ENCODE measurements around the gene COL4A3.

COL4A3 gene

DNA sequence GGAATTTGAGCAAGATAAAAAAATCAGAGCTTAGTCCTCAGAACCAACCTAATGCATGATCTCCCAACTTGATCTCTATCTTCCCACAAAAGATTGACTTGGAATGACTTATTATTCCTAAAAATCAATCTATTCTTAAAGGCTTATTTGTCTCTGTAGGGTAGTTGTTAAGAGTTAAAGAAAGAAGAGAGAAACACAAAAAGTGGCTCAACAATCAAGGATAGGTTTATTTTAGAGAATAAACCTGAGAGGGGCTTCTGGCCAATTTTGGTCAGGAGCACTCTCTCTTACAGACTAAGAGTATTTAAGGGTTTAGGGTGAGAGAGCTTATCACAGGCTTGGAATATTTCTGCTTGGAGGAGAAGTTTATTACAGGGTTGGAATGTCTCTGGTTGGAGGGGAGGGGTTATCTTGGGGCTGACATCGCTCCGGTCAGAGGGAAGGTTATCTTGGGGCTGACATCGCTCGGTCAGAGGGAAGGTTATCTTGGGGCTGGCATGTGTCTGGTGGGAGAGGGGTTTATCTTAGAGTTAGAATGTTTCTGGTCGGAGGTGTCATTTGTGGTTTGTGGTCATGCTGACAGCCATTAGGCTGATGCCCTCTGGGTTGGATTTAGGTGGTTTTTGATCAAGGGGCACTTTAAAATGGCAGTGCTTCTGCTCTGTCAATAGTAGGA is 158.2 kb downstream of the COL4A3 start:
- no peak for ATAC-seq
- TF ChIP-seq BACH2 (CRISPR knock-in tag; IDR thresholded peaks at IDR 0.05; ENCODE audit: borderline replicate concordance), result no peak
- TF ChIP-seq GLIS3 (CRISPR knock-in tag; IDR thresholded peaks at IDR 0.05), result no peak
- TF ChIP-seq, protein P1, sequence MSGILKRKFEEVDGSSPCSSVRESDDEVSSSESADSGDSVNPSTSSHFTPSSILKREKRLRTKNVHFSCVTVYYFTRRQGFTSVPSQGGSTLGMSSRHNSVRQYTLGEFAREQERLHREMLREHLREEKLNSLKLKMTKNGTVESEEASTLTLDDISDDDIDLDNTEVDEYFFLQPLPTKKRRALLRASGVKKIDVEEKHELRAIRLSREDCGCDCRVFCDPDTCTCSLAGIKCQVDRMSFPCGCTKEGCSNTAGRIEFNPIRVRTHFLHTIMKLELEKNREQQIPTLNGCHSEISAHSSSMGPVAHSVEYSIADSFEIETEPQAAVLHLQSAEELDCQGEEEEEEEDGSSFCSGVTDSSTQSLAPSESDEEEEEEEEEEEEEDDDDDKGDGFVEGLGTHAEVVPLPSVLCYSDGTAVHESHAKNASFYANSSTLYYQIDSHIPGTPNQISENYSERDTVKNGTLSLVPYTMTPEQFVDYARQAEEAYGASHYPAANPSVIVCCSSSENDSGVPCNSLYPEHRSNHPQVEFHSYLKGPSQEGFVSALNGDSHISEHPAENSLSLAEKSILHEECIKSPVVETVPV (CRISPR knock-in tag; IDR thresholded peaks at IDR 0.05), result no peak
- no peak for TF ChIP-seq SNAI2 (CRISPR knock-in tag; IDR thresholded peaks at IDR 0.05)
- TF ChIP-seq, protein P2, sequence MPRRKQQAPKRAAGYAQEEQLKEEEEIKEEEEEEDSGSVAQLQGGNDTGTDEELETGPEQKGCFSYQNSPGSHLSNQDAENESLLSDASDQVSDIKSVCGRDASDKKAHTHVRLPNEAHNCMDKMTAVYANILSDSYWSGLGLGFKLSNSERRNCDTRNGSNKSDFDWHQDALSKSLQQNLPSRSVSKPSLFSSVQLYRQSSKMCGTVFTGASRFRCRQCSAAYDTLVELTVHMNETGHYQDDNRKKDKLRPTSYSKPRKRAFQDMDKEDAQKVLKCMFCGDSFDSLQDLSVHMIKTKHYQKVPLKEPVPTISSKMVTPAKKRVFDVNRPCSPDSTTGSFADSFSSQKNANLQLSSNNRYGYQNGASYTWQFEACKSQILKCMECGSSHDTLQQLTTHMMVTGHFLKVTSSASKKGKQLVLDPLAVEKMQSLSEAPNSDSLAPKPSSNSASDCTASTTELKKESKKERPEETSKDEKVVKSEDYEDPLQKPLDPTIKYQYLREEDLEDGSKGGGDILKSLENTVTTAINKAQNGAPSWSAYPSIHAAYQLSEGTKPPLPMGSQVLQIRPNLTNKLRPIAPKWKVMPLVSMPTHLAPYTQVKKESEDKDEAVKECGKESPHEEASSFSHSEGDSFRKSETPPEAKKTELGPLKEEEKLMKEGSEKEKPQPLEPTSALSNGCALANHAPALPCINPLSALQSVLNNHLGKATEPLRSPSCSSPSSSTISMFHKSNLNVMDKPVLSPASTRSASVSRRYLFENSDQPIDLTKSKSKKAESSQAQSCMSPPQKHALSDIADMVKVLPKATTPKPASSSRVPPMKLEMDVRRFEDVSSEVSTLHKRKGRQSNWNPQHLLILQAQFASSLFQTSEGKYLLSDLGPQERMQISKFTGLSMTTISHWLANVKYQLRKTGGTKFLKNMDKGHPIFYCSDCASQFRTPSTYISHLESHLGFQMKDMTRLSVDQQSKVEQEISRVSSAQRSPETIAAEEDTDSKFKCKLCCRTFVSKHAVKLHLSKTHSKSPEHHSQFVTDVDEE (CRISPR knock-in tag; IDR thresholded peaks at IDR 0.05), result no peak
- no peak for TF ChIP-seq TCF4 (CRISPR knock-in tag; IDR thresholded peaks at IDR 0.05; ENCODE audit: borderline replicate concordance)
- TF ChIP-seq ISL1 (CRISPR knock-in tag; IDR thresholded peaks at IDR 0.05), result no peak
- TF ChIP-seq TOX (CRISPR knock-in tag; IDR thresholded peaks at IDR 0.05; ENCODE audit: borderline replicate concordance), result no peak
- TF ChIP-seq ARNTL (CRISPR knock-in tag; IDR thresholded peaks at IDR 0.05; ENCODE audit: borderline replicate concordance, low read depth), result no peak
- no peak for TF ChIP-seq OSR1 (CRISPR knock-in tag; IDR thresholded peaks at IDR 0.05)
- no peak for TF ChIP-seq ZNF70 (CRISPR knock-in tag; IDR thresholded peaks at IDR 0.05)
- TF ChIP-seq ESRRG (CRISPR knock-in tag; IDR thresholded peaks at IDR 0.05), result no peak

DNA sequence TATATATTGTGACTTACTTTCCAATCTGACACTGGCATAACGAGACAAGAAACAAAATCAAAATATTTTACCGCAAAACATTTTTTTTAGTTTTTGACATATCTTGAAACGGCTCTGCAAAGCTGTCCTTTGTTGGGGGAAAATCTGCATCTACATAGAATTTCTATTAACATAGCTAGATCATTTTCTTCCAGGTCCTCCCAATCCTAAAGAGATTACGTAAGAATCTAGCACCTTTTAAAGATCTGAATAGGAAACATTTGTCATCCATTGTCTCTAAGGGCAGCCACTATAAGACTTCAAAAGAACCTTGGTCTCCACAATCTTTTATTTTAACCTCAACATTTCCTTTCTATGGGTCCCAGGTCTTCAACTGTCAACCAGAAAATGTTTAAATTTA is 159.4 kb downstream of the COL4A3 start:
- TF ChIP-seq RARB (CRISPR knock-in tag; IDR thresholded peaks at IDR 0.05) (no peak), TCF4 (CRISPR knock-in tag; IDR thresholded peaks at IDR 0.05; ENCODE audit: borderline replicate concordance) (no peak), SNAI2 (CRISPR knock-in tag; IDR thresholded peaks at IDR 0.05) (no peak), ZC3H10 (CRISPR knock-in tag; IDR thresholded peaks at IDR 0.05) (no peak), ARNTL (CRISPR knock-in tag; IDR thresholded peaks at IDR 0.05; ENCODE audit: borderline replicate concordance, low read depth) (no peak), ISL1 (CRISPR knock-in tag; IDR thresholded peaks at IDR 0.05) (no peak), ESRRG (CRISPR knock-in tag; IDR thresholded peaks at IDR 0.05) (no peak), TOX (CRISPR knock-in tag; IDR thresholded peaks at IDR 0.05; ENCODE audit: borderline replicate concordance) (no peak), GLIS3 (CRISPR knock-in tag; IDR thresholded peaks at IDR 0.05) (no peak)
- TF ChIP-seq, protein P1 (CRISPR knock-in tag; IDR thresholded peaks at IDR 0.05), result no peak

DNA sequence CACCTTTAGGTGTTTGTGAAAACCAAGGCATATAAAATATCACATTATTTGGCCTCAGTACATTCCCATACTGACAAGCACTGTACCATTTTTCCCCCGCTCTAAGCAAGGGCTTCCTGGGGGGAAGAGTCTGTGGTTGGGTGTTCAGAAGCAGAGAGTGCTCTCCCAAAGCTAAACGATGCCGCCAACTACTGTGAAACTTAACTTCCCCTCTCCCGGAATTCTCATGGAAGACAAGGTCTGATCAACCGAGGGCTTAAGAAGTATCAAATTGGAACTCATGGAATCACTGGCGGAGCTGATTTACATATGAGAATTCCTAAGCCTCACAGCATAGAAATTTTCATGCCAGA is 160.2 kb downstream of the COL4A3 start:
- TF ChIP-seq ESRRG (CRISPR knock-in tag; IDR thresholded peaks at IDR 0.05) (no peak), GLIS3 (CRISPR knock-in tag; IDR thresholded peaks at IDR 0.05) (no peak)
- peak; percentile 32 for ATAC-seq

More for the DNA sequence above, 159.4 kb downstream of the COL4A3 start:
- no peak for ATAC-seq

DNA sequence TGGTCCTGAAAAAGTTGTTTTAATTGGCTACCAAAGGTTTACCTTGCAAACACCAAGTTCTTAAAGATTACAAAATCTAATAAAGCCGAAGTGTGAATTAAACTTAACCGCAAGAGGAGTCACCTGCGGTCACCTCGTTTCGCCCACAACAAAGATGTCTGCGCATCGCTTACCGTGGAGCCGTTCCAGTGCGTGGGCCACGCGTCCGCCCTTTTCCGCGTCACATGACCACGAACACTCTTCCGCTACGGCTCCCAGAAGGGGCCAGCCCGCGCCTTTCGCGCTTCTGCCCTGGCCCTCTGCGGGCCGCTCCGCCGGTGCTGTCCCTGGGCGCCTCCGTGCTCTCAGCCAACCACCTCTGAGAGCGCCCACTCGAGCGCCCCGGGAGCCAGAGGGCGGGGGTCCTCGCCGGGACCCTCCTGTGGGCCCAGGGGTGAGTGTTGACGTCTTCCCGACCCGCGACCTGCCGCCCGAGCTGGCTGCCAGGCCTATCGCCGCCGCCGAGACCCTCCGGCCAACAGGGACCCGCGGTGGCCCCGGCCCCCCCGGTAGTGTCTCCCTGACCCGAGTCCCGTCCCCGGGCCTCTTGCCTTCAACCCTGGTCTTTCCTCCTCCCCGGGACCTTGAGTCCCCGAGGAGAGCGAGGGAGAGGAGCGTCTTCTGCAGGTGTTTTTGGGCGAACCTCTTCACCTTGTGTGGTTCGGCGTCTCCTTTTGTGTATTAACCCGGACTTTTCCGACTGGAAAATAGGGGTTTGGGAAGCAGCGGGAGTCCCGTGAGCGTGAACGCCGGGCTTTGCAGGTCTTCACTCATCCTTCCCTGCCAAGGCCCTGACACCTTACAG is 160.8 kb downstream of the COL4A3 start, which contains the start of gene MFF:
MFF (plus strand) TSS at position 257 of the 844 bp plus-strand sequence. CDS start 5,415 bp downstream, outside the sequence.
- peak; percentile 97 for ATAC-seq
- peak; percentile 28; the same call in 1 of the 2 replicates for TF ChIP-seq SNAI2 (CRISPR knock-in tag; IDR thresholded peaks at IDR 0.05)
- peak; percentile 73; the same call in 1 of the 2 replicates for TF ChIP-seq ZFP3 (CRISPR knock-in tag; IDR thresholded peaks at IDR 0.05)
- TF ChIP-seq, protein P2 (CRISPR knock-in tag; IDR thresholded peaks at IDR 0.05), result peak; percentile 37; the same call in 1 of the 2 replicates
- TF ChIP-seq, protein P3, sequence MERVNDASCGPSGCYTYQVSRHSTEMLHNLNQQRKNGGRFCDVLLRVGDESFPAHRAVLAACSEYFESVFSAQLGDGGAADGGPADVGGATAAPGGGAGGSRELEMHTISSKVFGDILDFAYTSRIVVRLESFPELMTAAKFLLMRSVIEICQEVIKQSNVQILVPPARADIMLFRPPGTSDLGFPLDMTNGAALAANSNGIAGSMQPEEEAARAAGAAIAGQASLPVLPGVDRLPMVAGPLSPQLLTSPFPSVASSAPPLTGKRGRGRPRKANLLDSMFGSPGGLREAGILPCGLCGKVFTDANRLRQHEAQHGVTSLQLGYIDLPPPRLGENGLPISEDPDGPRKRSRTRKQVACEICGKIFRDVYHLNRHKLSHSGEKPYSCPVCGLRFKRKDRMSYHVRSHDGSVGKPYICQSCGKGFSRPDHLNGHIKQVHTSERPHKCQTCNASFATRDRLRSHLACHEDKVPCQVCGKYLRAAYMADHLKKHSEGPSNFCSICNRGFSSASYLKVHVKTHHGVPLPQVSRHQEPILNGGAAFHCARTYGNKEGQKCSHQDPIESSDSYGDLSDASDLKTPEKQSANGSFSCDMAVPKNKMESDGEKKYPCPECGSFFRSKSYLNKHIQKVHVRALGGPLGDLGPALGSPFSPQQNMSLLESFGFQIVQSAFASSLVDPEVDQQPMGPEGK (CRISPR knock-in tag; IDR thresholded peaks at IDR 0.05; ENCODE audit: borderline replicate concordance), result no peak

Measured in SK-N-SH treated with all-trans-retinoic acid at 6 μM for 48 hours (cell line).